ENCODE measurements around the gene TSEN15. TPM values are rescaled to one million over a fixed set of nuclear protein-coding genes. Genes with fewer than 3 reads are reported as not detected.

Gene TSEN15
- total and polyA plus RNA-seq, 9 of the 15 experiments (the other 6 are each of a cell fraction or from before 2014, with no cell fraction given): 25.6 to 121 (median 91.3) TPM

- no peak for TF ChIP-seq E2F8 (IDR thresholded peaks at IDR 0.05; ENCODE audit: low read depth, partially characterized antibody)
- TF ChIP-seq FOXA1 (IDR thresholded peaks at IDR 0.05; ENCODE audit: borderline replicate concordance): no peak
- no peak; the same call in 1 of the 2 replicates for TF ChIP-seq OTX1 (CRISPR knock-in tag; IDR thresholded peaks at IDR 0.05)
- TF ChIP-seq HDAC8 (tag; IDR thresholded peaks at IDR 0.05): peak; percentile 90
- peak; percentile 77 for TF ChIP-seq ZNF143 (CRISPR knock-in tag; IDR thresholded peaks at IDR 0.05)
- no peak for TF ChIP-seq NCOA6 (IDR thresholded peaks at IDR 0.05)
- TF ChIP-seq ZNF695 (CRISPR knock-in tag; IDR thresholded peaks at IDR 0.05): no peak
- no peak for TF ChIP-seq MEF2D (tag; conservative IDR thresholded peaks at IDR 0.05; ENCODE audit: low read depth)
- no peak for TF ChIP-seq ZNF444 (CRISPR knock-in tag; IDR thresholded peaks at IDR 0.05)
- peak; percentile 80; the same call in 1 of the 2 replicates for TF ChIP-seq ZNF197 (CRISPR knock-in tag; IDR thresholded peaks at IDR 0.05; ENCODE audit: low read depth)
- TF ChIP-seq ZBTB34 (CRISPR knock-in tag; IDR thresholded peaks at IDR 0.05): no peak
- peak; percentile 97 for TF ChIP-seq CTBP1 (IDR thresholded peaks at IDR 0.05; ENCODE audit: borderline replicate concordance)
- TF ChIP-seq AFF4 (CRISPR knock-in tag; IDR thresholded peaks at IDR 0.05): peak; percentile 78
- TF ChIP-seq POLR2AphosphoS2 (IDR thresholded peaks at IDR 0.05; ENCODE audit: low read length): no peak
- TF ChIP-seq HCFC1 (IDR thresholded peaks at IDR 0.05; ENCODE audit: low read depth, low read length): peak; percentile 84
- 0 out of 2 replicates have a peak, but pooled peaks have one; percentile 70 for TF ChIP-seq ZKSCAN8 (CRISPR knock-in tag; IDR thresholded peaks at IDR 0.05)
- TF ChIP-seq RBM15 (IDR thresholded peaks at IDR 0.05; ENCODE audit: insufficient read depth, low read length): no peak
- no peak for TF ChIP-seq HMG20A (CRISPR knock-in tag; conservative IDR thresholded peaks at IDR 0.05)
- no peak for TF ChIP-seq MAFF (IDR thresholded peaks at IDR 0.05; ENCODE audit: low read length)
- 0 out of 2 replicates have a peak, but pooled peaks have one; percentile 10 for TF ChIP-seq MTA1 (IDR thresholded peaks at IDR 0.05; ENCODE audit: borderline replicate concordance)
- TF ChIP-seq ARHGAP35 (IDR thresholded peaks at IDR 0.05; ENCODE audit: partially characterized antibody): no peak
- no peak for TF ChIP-seq POU5F1 (IDR thresholded peaks at IDR 0.05; ENCODE audit: borderline replicate concordance, low read depth, low read length, partially characterized antibody)
Measured at GRCh38 chr1:184051485-184052193, at the start of gene TSEN15 (continued).

Data from K562 (cell line).